Endothelial cell of umbilical vein (primary cell): ENCODE results near the gene ZNF365. TPM values are rescaled to one million over a fixed set of nuclear protein-coding genes. Genes with fewer than 3 reads are reported as not detected.

Source experiments
- BruUV-seq: library from RNA; stranded (reverse); fragments of 400-500 nt; replicated peaks from 2 replicates; lab custom pipeline; 2021; lab: Mats Ljungman, UMichigan
- CTCF ChIA-PET: fragments of 300-600, 350-600 bp; sonication (Branson Sonifier 250); formaldehyde crosslinking; loops from one replicate; lab custom pipeline; 2021; ENCODE audit warnings: antibody characterized with exemption, inconsistent platforms; lab: Charles Lee
- POLR2A ChIA-PET: fragments of 300-600, 350-600 bp; sonication (Branson Sonifier 250); formaldehyde crosslinking; loops from one replicate; lab custom pipeline; 2021; ENCODE audit warnings: antibody characterized with exemption, inconsistent platforms; lab: Charles Lee
- DNase-seq: peaks from one replicate; pipeline ENCODE4 v3.0.0-alpha.2; 2011; ENCODE audit warnings: low read depth, low spot score
- FAIRE-seq: peaks from 2 replicates; lab custom pipeline; 2011; peaks lifted over from hg19 to GRCh38; lab: Jason Lieb, UNC
- H2AFZ ChIP-seq: 2 replicates; pipeline ENCODE4 v1.6.0; 2012; ENCODE audit warnings: low read depth, low read length, control low read depth, inconsistent platforms
- H3K27ac ChIP-seq: 2 replicates; pipeline ENCODE4 v1.5.1; 2011; ENCODE audit warnings: low read depth, mild to moderate bottlenecking, control low read depth, low read length, moderate library complexity; ENCODE audit not compliant: insufficient read depth
- H3K27me3 ChIP-seq, 2 experiments: 2 replicates each; pipeline versions ENCODE4 v1.6.0 to v1.6.1; 2011; ENCODE audit warnings: low read length in 2 of 2, mixed read lengths in 1 of 2; ENCODE audit not compliant: control insufficient read depth in 2 of 2, insufficient read depth in 2 of 2
- H3K36me3 ChIP-seq, 2 experiments: 2 replicates in 1 of 2; 3 replicates in 1 of 2; pipeline ENCODE4 v1.5.1; 2011; ENCODE audit warnings: low read length in 2 of 2, mild to moderate bottlenecking in 1 of 2, moderate library complexity in 1 of 2; ENCODE audit not compliant: control insufficient read depth in 2 of 2, insufficient read depth in 2 of 2; ENCODE audit errors: extremely low read depth in 1 of 2
- H3K4me1 ChIP-seq: 3 replicates; pipeline ENCODE4 v1.5.1; 2011; ENCODE audit warnings: mild to moderate bottlenecking, low read length; ENCODE audit not compliant: control insufficient read depth, insufficient read depth; ENCODE audit errors: extremely low read depth
- H3K4me2 ChIP-seq: 2 replicates; pipeline ENCODE4 v1.6.1; 2011; ENCODE audit warnings: low read length, control low read depth, mixed read lengths; ENCODE audit not compliant: insufficient read depth
- H3K4me3 ChIP-seq, 3 experiments: fragments of 200-600 bp in 1 of 3; sonication (generic), shearing (Covaris generic) in 1 of 3; replicated peaks in 1 of 3; 2 replicates each; pipeline ENCODE4 v1.5.1; 2011 to 2016; ENCODE audit warnings: control low read depth in 3 of 3, low read length in 3 of 3, mild to moderate bottlenecking in 2 of 3, inconsistent platforms in 1 of 3, low read depth in 1 of 3, moderate library complexity in 1 of 3; ENCODE audit not compliant: insufficient read depth in 1 of 3
- H3K79me2 ChIP-seq: 2 replicates; pipeline ENCODE4 v1.6.0; 2012; ENCODE audit warnings: low read length, inconsistent platforms; ENCODE audit not compliant: control insufficient read depth, insufficient read depth
- H3K9ac ChIP-seq: replicated peaks from 2 replicates; pipeline ENCODE3; 2011; ENCODE audit warnings: low read length, control low read depth; ENCODE audit not compliant: insufficient read depth; ENCODE audit errors: extremely low read depth
- H3K9me1 ChIP-seq: replicated peaks from 3 replicates; pipeline ENCODE4 v1.6.0; 2011; ENCODE audit warnings: mild to moderate bottlenecking, low read length; ENCODE audit not compliant: control insufficient read depth, insufficient read depth; ENCODE audit errors: extremely low read depth
- H3K9me3 ChIP-seq: replicated peaks from 2 replicates; pipeline ENCODE4 v1.5.1; 2012; ENCODE audit warnings: low read length, inconsistent platforms; ENCODE audit not compliant: control insufficient read depth, insufficient read depth
- H4K20me1 ChIP-seq: replicated peaks from 2 replicates; pipeline ENCODE3; 2011; ENCODE audit warnings: mild to moderate bottlenecking, low read length; ENCODE audit not compliant: control insufficient read depth, insufficient read depth; ENCODE audit errors: extremely low read depth
- EZH2 ChIP-seq: IDR thresholded peaks from 2 replicates; pipeline ENCODE4 v1.6.1; 2012; ENCODE audit warnings: borderline replicate concordance, low read depth, mild to moderate bottlenecking, moderate library complexity, low read length, inconsistent platforms; ENCODE audit not compliant: severe bottlenecking
- FOS ChIP-seq: IDR thresholded peaks from 2 replicates; pipeline ENCODE4 v1.6.1; 2011; ENCODE audit warnings: mild to moderate bottlenecking, low read length, moderate library complexity, borderline replicate concordance; ENCODE audit not compliant: insufficient read depth
- GATA2 ChIP-seq: IDR thresholded peaks from 2 replicates; pipeline ENCODE4 v1.7.0; 2011; ENCODE audit warnings: low read depth, mild to moderate bottlenecking, moderate library complexity, mixed read lengths, low read length; ENCODE audit not compliant: insufficient read length, insufficient read depth
- JUN ChIP-seq: IDR thresholded peaks from 2 replicates; pipeline ENCODE4 v1.6.1; 2011; ENCODE audit warnings: borderline replicate concordance, low read depth; ENCODE audit not compliant: insufficient read length, insufficient read depth
- POLR2AphosphoS5 ChIP-seq: IDR thresholded peaks from 2 replicates; pipeline ENCODE4 v1.6.1; 2012; ENCODE audit warnings: low read depth, mild to moderate bottlenecking, control low read depth, low read length, moderate library complexity; ENCODE audit not compliant: insufficient read depth
- dilution Hi-C: fragments of 300-500 bp; cut with MboI; formaldehyde crosslinking; loops from one replicate; pipeline ENCODE4 v1.15.0; 2019; ENCODE audit warnings: low sequenced_read_pairs; ENCODE audit not compliant: extremely low pct_ligation_motif_present
- intact Hi-C: fragments of 100-400 bp; cut with micrococcal nuclease; formaldehyde crosslinking; loops from one replicate; pipeline ENCODE4 v1.10.0; 2022
- polyA plus RNA-seq, 4 experiments: library from polyadenylated mRNA; depleted of rRNA in 3 of 4; stranded (reverse) in 3 of 4; unstranded in 1 of 4; fragments of >200 nt; gene quantifications; 2 replicates each; pipeline versions ENCODE4 v1.2.1 to v1.2.3, GENCODE V29; 2011 to 2012; ENCODE audit warnings: missing spikeins in 1 of 4
- total RNA-seq: library from RNA; stranded (reverse); gene quantifications from 2 replicates; pipeline ENCODE4 v1.2.3, GENCODE V29; 2021
- TF ChIP-seq, protein P1 (sequence below): IDR thresholded peaks from 2 replicates; pipeline ENCODE4 v1.6.1; 2011; ENCODE audit not compliant: insufficient read depth, insufficient read length
- TF ChIP-seq, protein P2 (sequence below), 2 donors: IDR thresholded peaks; 1 replicate in 1 of 2; 2 replicates in 1 of 2; pipeline ENCODE4 v1.5.1; 2011; ENCODE audit warnings: low read length in 2 of 2, mild to moderate bottlenecking in 2 of 2, moderate library complexity in 2 of 2, control low read depth in 1 of 2, inconsistent platforms in 1 of 2, low read depth in 1 of 2; ENCODE audit not compliant: insufficient read depth in 1 of 2; ENCODE audit errors: extremely low read depth in 1 of 2

The ZNF365 gene
- total and polyA plus RNA-seq, 2 donors (not counting 3 experiments of a cell fraction or from before 2014, with no cell fraction given) = 1.3 to 2.9 TPM

- dilution Hi-C loops (no loop called here), intact Hi-C loops (no loop called here)
- TF ChIP-seq JUN = no peak
- TF ChIP-seq, protein P1, sequence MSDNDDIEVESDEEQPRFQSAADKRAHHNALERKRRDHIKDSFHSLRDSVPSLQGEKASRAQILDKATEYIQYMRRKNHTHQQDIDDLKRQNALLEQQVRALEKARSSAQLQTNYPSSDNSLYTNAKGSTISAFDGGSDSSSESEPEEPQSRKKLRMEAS = no peak
- TF ChIP-seq, protein P2, sequence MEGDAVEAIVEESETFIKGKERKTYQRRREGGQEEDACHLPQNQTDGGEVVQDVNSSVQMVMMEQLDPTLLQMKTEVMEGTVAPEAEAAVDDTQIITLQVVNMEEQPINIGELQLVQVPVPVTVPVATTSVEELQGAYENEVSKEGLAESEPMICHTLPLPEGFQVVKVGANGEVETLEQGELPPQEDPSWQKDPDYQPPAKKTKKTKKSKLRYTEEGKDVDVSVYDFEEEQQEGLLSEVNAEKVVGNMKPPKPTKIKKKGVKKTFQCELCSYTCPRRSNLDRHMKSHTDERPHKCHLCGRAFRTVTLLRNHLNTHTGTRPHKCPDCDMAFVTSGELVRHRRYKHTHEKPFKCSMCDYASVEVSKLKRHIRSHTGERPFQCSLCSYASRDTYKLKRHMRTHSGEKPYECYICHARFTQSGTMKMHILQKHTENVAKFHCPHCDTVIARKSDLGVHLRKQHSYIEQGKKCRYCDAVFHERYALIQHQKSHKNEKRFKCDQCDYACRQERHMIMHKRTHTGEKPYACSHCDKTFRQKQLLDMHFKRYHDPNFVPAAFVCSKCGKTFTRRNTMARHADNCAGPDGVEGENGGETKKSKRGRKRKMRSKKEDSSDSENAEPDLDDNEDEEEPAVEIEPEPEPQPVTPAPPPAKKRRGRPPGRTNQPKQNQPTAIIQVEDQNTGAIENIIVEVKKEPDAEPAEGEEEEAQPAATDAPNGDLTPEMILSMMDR (IDR thresholded peaks at IDR 0.05; ENCODE audit: extremely low read depth in 1 of 2, insufficient read depth in 1 of 2, low read depth in 1 of 2, low read length in 2 of 2) = no peak
- TF ChIP-seq FOS = no peak
- CTCF ChIA-PET = no interaction called here
- no peak overlapping the region for H3K4me2 ChIP-seq
- DNase-seq (no peak), FAIRE-seq (no peak)
- no peak overlapping the region for H3K27ac ChIP-seq
- no peak overlapping the region for H3K4me3 ChIP-seq
- no peaks in the 10 kb centered on the region for H3K79me2 ChIP-seq
- H3K27me3 ChIP-seq = no peaks in the 10 kb centered on the region
- no peaks in the 10 kb centered on the region for H4K20me1 ChIP-seq
- POLR2A ChIA-PET = no interaction called here
- no peaks in the 10 kb centered on the region for H3K9me3 ChIP-seq
- H2AFZ ChIP-seq = no peak overlapping the region
- no peaks in the 10 kb centered on the region for H3K36me3 ChIP-seq
- BruUV-seq = no TSS peak
- no peaks in the 10 kb centered on the region for H3K9me1 ChIP-seq
- H3K9ac ChIP-seq = no peak overlapping the region
- H3K4me1 ChIP-seq = no peaks in the 10 kb centered on the region
These were observed 19.1 kb downstream of the ZNF365 start for GRCh38 chr10:62393237-62393636.

GRCh38 chr10:62394556-62395018 lies 20.4 kb downstream of the ZNF365 start:
- no peak for DNase-seq
- Histone ChIP-seq H3K4me3 (no peak overlapping the region), H3K4me1 (no peaks in the 10 kb centered on the region), H3K9ac (no peak overlapping the region), H3K9me1 (no peaks in the 10 kb centered on the region), H3K9me3 (no peaks in the 10 kb centered on the region), H4K20me1 (no peaks in the 10 kb centered on the region), H3K27me3 (no peaks in the 10 kb centered on the region), H3K4me2 (no peak overlapping the region), H3K27ac (no peak overlapping the region), H2AFZ (no peak overlapping the region), H3K79me2 (no peaks in the 10 kb centered on the region), H3K36me3 (no peaks in the 10 kb centered on the region)
- BruUV-seq = no TSS peak
- POLR2A ChIA-PET = no interaction called here
- dilution Hi-C loops (no loop called here), intact Hi-C loops (no loop called here)
- TF ChIP-seq EZH2 (no peak), FOS (no peak), POLR2AphosphoS5 (no peak), GATA2 (no peak)
- FAIRE-seq = no peak
- CTCF ChIA-PET = no interaction called here
